Measurements from ENCODE around the gene DKK3.

Gene DKK3

DNA sequence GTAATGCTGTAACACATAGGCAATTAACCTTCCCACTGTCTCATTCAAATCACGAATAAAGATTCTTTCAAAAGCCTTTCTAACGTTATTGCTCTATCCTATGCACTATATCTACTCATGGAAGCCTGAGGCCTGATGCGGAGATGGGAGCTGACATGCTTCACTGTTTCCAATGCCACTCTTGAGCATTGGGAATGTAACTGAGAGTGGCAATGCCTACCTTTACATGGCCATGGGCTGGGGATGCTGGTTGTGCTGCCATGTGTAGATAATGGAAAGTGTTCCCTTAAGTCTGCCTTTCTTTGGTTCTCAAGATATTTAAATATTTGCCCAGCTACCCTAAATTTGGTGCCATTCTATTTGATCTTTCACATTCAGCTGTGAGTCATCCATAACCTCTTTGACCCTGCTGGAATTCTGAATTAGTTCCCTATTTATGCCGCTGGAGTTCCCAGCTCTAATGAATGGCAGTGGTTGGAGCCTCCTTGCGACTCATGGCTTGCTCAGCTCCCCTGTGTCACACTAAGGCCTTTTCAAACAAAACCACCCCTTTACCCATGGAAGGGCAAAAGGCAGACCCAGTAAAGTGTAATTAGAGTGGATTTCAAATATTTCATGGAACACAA, 21.4 kb upstream of the DKK3 start:
- no peak for FAIRE-seq

DNA sequence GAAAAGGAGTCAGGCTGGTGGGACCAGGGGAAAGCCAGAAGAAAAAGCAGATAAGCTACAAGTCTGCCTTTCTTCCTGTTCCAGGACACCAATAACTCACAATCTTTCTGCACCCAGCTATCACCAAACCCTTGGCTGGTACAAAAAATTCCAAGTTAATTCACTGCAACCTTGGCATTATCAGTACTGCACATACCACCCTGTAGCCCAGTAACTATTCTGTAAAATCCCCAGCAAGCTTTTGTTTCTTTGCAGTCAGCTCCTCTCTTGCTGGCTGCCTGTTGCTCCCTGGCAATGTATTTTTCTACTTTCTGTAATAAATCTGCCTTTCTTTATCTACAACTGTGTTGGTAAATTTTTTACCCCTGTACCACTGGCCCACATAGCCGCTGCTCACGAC, 20.7 kb upstream of the DKK3 start:
- no peak for FAIRE-seq

DNA sequence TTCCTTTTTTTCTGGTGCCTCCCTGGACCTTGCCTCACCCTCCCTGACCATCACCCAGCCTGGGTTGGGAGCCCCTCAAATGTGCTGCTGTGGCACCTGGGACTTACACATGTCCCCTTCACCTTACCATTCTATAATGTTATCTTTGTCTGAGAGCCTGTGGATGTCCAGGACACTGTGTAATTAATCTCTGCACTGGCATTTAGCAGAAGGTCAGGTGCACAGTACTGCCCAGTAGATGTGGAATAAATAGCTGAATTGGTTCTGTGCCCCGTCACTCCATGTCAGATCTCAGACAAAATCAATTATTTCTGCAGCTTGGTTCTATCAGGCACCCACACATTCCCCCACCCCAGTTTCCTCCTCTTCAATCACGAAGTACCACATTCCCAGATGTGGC, 19.9 kb upstream of the DKK3 start:
- FAIRE-seq = no peak

DNA sequence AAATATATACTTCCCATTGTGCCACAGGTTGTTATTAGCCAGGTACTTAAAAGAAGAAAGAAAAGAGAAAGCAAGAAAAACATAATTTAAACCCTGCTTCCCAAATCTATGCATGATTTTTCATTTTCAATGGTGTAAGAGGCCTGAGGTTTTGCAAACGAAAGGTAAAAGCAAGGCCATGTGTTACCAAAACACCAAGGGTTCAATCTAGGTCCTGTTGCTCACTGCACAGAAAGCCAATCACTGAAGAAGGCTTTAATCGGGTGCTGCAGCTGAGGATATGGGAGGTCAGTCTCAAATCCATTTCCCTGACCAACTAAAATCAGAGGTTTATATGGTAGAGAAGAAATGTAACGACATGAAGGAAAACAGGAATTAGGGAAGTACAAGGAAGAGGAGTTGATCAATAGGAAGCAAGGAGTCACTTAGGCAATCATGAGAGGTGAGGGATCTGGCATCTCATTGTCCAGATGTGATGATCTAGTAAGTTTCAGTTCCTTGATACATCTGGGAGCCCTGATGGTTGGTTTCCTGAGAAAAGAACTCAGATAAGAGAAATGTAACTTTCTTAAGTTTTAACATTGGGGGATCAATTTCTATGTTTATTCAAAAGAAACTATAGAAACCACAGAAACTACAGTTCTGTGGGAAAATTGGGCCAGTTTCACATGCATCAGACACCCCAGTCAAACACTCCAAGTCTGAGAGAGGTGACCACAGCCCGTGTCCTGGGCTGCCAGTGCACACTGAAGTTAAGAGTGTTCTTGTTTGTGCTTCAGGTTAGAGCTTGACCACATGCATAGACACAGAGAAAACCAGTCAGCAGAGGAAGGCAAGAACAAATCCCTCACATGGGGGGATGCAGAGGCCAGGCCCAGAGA, 18.1 kb upstream of the DKK3 start:
- no peak for FAIRE-seq

DNA sequence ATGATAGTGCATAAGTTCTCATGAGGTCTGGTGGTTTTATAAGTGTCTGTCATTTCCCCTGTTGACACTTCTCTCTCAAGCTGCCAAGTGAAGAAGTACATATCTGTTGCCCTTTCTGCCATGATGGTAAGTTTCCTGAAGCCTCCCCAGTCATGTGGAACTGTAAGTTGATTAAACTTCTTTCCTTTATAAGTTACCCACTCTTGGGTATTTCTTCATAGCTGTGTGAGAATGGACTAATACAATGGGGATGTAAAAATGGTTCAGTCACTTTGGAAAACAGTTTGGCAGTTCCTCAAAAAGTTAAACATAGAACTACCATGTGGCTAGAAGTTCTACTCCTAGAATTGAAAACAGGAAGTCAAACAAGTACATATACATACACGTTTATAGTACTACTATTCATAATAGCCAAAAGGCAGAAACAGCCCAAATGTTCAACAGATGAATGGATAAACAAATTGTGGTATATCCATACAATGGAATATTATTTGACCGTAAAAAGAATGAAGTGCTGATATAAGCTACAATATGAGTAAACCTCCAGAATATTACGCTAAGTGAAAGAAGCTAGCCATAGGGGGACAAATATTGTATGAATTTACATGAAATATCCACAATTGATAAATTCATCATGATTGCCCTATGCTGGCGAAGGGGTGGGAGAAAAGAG, 16.0 kb upstream of the DKK3 start:
- FAIRE-seq = no peak

DNA sequence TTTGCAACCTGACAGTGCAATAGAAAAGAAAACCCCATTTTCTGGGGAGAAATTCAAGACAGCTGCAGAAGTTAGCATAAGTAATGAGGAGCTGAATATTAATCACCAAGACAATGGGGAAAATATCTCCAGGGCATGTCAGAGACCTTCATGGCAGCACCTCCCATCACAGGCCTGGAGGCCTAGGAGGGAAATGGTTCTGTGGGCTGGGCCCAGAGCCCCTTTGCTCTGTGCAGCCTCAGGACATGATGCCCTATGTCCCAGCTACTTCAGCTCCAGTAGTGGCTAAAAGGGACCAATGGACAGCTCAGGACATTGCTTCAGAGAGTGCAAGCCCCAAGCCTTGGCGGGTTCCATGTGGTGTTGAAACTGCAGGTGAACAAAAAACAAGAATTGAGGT, 14.6 kb upstream of the DKK3 start:
- no peak for FAIRE-seq

DNA sequence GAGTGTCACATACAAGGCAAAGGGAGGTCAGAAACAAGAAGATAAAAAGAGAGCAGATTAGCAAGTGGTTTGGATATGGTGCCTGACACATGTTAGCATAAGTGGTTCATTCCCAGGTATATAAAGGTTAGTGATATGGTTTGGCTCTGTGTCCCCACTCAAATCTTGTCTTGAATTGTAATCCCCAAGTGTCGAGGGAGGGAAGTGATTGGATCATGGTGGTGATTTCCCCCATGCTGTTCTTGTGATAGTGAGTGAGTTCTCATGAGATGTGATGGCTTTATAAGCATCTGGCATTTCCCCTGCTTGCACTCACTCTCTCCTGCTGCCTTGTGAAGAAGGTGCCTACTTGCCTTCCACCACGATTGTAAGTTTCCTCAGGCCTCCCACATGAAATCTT, 12.1 kb upstream of the DKK3 start:
- no peak for FAIRE-seq

DNA sequence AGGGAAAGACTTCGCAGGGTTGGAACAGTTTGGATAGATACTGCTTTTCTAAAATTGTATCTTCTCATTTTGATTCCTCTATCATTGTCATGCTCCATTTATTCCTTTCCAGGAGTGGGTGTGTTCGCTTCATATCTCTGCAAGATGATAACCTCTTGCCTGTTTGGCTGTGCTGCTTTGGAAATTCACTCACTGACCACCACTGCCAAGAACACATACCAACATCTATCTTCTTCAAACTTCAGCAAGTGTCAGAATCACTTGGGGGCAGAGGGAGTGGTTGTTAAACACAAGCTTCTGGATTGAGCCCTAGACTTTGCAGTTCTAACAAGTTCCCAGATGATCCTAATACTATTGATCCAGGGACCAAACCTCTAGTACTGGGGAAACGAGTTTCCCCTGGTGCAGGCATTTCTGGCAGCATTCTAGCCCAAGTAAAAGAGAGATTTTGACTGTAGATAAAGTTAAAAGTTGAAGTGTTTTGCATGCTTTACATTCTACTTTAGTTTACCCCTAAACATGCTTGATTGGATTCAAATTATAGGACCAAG, 11.5 kb upstream of the DKK3 start:
- FAIRE-seq = no peak

DNA sequence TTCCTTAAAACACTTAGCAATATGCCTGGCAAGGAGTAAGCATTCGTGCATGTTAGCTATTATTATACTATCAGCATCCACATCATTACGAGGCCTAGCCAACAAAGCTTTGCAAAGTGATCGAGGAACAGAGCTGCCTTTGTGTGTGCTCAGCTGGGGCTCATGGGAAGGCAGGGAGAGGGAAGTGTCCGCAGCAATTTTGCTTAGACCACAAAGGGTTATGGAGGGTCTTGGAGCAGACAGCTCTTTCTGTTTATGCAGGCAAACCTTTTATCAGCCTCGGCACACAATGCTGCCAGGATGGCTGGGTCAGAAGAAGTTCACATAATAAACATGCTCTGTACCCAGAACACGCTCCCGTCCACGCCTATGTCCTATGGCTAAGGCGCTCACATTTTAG, 10.9 kb upstream of the DKK3 start:
- no peak for FAIRE-seq

DNA sequence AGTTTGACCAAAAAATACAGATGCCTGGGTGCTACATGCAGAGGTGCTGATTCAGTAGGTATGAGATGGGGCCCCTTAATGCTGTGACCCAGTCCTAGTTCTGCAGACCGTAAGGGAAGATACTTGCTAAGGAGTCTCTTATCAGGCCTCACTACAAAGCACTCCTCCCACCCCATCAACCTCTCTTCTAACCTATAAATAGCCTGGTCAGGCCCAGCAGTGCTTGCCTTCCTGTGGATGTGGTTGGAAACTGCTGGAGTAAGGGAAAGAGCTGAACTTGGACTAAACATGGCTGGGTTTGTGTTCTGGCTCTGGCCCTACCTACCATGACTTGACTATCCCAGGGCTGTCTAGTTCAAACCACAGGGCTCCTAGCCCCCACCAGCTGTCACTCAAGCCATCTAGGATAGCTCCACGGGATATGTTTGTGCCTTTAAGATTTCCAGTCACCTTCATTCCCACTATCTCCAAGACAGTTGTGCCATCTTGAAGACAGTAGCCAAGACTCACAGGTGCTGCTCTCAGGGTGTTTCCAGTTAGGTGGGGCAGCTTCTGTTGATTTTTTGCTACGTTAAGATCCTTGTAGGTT, 9.5 kb upstream of the DKK3 start:
- no peak for FAIRE-seq

DNA sequence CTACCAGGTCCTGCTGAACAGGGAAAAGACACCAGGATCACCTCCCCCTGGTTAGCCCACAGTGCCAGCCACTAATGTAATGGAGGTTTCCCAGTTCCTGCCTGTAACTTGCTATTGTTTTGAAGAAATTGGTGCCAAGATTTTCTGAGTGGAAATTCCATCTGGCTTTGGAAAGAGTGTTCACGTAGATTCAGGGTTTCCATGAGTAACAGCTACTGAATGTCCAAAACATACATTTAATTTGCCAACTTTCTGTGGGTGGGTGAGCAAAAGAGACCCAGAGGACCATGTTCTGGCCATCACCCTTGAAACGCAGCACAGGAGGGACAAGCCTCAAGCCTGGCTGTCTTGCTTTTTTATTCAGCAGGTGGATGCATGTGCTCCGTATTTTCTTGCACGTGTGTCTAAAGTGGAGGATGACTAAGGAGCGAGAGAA, 8.8 kb upstream of the DKK3 start:
- no peak for FAIRE-seq

DNA sequence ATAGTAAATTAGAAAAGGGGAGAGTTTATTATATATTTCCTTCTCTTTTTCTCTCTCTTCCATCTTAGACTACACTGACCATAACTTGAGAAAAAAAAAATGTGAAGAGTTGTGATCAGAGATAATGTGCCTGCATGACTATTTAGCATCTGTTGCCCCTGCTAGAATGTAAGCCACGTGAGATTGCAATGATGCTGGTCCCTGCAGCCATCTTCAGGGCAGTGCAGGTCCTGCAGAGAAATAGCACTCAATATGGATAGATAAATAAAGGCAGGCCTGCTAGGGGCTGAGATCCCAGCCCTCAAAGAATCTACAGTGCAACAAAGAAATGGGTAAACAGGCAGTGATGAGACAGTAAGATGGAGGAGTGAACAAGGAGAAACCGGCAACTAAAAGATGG, 7.8 kb upstream of the DKK3 start:
- FAIRE-seq = no peak

DNA sequence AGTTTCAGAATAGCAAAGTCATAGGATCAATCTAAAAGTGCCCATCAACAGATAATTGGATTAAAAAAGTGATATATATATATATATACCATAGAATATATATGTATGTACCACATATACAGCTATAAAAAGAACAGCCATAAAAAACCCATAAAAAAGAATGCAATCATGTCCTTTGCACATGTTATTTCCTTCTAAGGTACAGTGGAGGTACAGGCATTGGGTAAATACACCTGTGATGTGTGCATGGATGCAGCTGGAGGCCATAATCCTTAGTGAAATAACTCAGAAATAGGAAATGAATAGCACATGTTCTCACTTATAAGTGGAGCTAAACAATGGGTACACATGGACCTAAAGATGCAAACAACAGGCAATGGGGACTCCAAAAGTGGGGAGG, 7.1 kb upstream of the DKK3 start:
- no peak for FAIRE-seq

DNA sequence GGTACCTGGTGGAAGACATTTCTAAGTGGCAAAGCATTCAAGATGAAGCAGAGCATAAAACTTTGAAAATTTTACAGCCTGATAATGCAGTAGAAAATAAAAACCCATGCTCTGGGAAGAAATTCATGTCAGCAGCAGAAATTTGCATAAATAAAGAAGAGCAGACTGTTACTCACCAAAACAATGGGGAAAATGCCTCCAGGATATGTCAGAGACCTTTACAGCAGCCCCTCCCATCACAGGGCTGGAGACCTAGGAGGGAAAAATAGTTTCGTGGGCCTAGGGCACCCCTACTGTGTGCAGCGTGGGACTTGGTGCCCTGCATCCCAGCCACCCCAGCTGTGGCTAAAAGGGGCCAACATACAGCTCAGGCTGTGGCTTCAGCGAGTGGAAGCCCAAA, 5.4 kb upstream of the DKK3 start:
- FAIRE-seq = no peak

DNA sequence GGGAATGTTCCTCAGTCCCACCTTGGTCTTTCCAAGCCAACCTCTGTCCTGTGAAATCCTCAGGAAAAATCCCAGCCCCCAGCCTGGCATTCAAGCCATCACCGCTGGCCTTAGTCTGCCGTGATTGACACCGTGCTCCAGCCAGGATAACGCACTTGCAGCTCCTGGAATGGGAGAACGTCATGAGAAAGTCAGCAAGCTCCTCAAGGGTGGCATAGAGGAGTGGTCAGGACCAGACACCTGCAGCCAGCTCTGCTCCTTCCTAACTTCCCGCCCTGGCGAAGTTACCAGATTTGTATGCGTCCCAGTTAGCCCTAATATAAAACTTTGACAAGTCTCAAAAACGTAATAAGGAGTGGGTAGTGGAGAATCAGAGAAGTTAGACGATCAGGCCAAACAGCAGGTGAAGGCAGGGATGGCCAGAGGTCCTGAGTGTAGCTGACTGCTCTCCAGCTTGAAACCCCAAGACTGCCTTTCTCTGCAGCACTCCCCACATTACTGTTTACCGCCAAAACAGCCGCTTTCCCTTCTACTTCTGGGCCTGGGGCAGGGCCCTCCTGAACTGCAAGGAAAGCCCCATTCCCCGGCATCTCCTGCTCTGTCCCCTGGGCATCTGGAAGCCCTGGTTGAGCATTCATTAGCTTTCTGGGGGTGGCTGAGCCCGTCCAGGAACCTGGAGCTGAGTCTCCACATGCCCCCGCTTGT, 1.3 kb upstream of the DKK3 start:
- no peak for FAIRE-seq

DNA sequence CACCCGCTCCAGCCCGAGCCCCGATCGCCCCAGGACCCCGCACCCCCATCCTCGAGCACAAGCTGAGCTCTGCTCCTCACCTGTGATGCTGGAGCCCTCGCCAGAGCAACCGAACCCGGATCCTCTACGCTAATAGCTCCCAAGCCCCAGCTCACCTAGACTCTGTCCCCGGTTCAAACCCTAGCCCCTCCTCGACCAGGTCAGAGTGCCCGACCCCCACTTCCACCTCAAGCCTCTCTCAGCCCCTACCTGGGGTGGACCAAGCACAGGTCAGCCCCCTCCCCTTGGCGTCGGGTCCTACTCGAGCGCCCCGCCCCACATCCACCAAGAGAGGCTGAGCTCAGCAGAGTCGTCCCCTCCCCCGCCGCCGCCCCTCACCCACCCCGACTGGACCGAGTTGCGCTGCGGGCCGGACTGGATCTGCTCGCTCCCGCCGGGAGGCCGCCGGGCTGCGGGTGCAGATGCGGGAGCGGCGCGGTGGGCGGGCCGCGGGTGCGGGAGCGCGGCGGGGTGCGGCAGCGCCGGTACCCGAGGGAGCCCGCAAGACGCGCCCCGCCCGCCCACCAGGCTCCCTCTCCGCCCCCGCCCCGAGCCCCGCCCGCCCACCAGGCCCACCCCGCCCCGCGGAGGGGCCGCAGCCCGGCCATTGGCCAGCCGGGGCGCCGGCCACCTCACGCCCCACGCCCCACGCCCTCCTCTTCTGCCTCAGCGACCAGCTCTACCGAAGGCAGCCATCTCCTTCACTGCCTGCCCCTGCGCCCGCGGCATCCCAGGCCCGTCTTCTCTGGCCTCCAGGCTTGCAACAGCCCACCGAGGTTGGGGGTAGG, 577 bp upstream of the DKK3 start:
- no peak for FAIRE-seq

DNA sequence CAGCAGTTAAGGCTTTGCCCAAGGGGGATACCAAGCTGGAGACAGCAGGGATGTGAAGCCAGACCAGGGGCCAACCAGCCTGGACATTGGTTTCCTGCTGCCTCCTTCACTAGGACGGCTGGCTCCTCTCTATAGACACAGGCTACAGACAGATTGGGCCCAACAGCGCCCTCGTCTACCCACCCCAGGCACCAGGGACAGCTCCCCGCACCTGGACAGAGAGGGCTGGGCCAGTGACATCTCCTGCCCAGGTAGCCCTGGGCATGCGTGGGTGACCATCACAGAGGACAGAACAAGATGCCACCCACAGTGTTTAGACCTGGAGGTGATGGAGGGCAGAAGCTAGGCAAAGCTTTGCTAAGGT, 1.2 kb downstream of the DKK3 start:
- no peak for FAIRE-seq

DNA sequence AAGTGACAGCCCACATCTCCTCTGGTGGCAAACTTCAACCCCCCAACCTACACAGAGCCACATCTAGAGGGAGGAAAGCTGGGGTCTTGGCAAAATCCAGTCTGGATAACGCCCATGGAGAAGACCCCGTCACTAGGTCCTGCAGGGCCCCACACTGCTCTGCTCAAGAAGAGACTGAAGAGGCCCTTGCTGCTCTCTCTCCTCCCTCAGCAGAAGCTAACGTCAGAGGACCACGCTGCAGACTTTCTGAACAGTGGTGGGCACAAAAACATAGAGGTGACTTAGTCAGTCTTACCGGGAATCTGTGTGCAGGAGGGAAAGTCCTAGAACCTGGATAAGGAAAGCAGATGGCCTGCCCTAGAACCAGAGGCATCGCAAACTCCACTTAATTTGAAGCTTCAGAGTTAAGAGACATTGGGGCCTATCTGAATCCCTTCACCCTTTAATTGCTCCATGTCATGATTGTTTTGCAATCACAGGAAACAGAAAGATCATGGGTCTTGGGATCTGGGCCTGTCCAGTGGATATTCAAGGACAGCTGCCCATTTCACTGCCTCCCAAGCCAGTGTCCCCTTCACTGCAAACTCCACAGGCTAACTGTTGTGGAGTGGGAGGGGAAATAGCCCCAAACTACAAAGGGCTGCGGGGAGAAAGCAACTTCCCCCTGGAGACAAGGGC, 1.7 kb downstream of the DKK3 start:
- no peak for FAIRE-seq

DNA sequence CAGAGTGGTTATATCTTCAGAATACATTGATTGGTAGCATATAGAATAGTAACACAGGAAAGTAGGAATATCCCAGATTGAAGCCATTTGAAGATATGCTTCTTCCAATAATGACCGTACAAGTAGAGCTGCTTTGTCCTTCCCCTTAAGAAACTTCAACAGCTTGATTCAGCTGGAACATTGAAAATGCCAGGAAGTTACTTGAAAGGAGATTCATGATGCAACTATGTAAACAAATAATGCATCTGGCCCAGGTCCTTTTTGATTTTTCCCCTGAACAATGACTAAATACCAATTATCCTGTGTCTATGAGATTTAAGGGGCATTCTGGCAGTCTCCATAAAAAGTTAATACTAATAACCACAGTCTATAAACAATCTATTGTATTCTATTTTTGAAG, 3.0 kb downstream of the DKK3 start:
- no peak for FAIRE-seq

DNA sequence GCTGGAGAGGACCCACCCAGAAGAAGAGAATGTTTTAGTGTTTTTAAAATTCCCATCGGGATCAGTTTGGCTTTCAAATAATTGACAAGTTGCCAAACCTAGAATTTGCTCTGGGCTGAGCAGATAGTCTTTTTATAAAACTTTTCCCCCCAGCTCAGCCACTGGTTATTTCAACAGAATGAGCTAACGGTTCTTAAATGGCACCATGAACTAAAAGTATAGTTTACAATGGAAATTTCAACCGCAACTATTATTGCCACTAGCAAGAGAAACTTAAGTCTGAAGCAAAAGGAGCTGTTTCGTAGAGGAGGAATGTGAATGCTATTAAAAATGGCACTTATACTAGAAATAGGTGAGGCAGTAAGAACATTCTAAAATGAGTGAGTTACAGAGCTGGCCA, 3.4 kb downstream of the DKK3 start:
- FAIRE-seq = no peak

DNA sequence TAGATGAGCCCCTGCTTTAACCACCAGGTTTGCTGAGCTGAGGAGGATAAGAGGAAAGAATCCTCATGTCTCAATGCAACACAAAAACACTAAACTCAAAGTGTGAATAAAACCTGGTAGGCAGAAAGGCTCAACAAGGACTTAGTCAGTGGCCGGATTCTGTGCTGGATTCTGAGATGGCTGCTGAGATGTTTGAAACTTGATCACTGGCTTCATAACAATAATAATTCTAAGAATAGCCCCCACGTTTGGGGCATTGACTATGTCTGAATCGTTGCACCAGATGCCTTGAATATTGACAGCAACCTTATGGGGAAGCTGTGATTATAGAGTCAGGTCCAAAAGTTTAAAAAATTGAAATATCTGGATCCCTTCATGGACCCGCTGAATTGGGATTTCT, 4.6 kb downstream of the DKK3 start:
- FAIRE-seq = no peak

All from A204.1 (cell line).